GM21717 (cell line): ENCODE results near the gene SLC38A9.
"Not testable (repeated sequence)": the region's sequence is repeated elsewhere in the genome, so short reads cannot be mapped to it uniquely, and the experiment has no call there.

ENCODE experiments used
- ATAC-seq: cut with Tn5 transposase; IDR thresholded peaks from one replicate; pipeline ENCODE4 v1.9.1; 2021; ENCODE audit warnings: mild to moderate bottlenecking, moderate library complexity; ENCODE audit not compliant: unreplicated experiment

The SLC38A9 gene

DNA sequence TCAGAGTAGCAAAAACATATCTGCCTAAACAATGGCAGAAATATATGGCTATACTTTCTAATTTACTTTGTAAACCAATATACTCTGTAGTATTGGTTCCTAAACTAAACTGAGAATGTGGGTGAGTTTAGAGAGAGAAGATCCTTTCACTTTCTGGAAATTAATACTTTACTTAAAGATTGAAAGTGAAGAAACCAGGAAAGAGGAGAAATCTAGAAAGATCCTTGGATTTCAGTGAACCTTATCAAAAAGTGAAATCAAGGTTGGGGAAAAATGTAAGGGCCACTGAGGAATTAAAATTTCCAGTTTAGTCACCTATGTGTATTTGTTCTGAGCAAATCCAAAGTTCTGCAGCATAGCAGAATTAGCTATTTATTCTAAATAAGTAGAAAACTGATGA is 5.9 kb downstream of the SLC38A9 start:
- ATAC-seq: no peak

DNA sequence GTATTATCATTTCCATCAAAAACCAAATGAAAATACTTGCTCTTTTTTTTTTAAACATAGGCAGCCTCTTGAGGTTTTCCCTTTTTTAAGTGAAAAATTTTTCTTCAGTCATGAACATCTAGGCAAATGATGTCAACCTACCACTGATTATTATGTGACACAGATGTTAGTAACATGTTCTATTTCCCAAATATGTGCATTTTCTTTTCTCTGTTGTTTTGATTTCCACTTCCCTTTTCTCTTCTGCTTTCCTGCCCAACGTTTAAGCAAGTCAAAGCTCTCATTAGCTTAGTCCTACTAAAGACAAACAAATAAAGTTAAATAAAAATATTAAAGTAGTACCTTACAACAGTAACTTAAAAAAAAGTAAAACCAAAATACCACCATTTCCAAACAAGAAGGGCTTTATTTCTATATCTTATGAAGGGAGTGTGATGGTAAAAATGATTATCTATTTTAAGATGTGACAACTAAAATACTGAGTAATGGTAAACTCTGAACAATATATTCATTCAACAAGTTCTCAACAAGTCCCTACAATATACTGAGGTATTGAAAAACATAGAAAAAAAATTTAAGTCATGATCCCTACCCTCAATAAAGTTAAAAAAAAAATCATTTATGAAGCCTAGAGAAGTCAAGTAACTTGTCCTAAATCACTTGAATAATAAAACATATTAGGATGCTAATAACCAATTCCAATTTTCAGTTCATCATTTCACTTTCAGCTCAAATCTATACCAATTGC is 9.4 kb downstream of the SLC38A9 start:
- no peak for ATAC-seq

DNA sequence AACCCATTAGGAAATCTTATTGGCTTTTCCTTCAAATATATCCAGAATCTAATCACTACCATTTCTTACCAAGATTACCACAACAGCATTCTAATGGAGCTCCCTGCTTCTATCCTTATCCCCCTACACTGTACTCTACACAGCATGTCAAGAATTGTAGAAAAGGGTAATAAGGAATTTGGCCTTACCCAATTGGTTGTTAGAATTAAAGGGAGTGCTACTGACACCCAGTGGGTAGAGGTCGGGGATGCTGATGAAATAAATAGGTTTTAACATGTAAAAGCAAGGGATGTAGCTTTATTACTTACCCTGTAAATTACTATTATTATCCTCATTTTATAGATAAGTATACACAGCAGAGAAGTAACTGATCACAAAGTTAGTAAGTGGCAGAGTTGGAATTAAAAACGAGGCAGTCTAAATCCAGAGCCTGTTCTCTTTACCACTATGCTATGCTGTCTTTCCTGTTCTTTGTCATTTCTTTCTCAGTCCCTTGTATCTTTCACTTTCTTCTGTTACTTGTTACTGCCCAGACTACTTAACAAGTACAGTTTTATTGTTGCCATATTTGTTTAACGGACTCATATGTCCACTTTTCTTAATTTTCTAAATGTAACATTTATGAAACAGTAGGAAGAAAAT is 10.5 kb downstream of the SLC38A9 start:
- ATAC-seq: no peak

DNA sequence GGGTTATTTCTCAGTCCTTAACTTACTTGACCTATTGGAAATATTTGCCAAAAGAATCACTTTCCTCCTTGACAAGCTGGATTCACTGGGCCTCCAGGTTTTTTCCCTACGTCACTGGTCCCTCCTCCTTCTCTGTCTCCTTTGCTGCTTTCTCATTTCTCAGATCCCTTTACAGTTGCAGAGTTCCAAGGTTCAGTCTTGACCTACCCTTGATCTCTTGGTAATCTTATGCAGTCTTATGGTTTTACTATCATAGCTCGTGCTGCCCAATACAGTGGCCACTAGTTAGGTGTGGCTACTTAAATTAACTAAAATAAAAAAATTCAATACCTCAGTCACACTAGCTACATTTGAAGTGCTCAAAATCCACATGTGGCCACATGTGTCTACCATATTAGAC is 11.4 kb downstream of the SLC38A9 start:
- ATAC-seq: no peak

DNA sequence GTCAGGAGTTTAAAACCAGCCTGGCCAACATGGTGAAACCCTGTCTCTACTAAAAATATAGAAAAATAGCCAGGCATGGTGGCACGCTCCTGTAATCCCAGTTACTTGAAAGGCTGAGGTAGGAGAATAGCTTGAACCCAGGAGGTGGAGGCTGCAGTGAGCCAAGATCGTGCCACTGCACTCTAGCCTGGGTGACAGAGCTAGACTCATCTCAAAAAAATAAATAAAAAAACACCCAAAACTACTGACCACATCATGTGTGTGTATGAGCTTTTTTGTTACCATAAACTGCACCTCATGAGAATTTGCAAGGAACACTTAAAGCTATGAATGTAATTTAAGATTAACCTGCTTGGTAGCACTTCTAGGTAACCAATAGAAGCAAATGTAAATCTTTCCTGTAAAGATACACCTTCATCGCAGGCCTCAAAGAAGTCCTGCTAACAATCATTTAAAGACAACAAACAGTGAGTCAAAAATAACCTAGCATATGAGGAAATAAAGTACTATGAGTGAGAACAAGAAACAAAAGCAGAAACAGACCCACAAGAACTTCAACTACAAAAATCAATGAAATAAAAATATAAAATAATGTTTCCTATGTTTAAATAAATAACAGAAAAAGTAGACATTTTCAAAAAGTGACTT is 13.0 kb downstream of the SLC38A9 start:
- ATAC-seq: no peak

DNA sequence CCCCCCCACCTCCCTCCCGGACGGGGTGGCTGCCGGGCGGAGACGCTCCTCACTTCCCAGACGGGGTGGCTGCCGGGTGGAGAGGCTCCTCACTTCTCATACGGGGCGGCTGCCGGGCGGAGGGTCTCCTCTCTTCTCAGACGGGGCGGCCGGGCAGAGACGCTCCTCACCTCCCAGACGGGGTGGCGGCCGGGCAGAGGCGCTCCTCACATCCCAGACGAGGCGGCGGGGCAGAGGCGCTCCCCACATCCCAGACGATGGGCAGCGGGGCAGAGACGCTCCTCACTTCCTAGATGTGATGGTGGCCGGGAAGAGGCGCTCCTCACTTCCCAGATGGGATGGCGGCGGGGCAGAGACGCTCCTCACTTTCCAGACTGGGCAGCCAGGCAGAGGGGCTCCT is 15.4 kb downstream of the SLC38A9 start:
- not testable (repeated sequence) for ATAC-seq

DNA sequence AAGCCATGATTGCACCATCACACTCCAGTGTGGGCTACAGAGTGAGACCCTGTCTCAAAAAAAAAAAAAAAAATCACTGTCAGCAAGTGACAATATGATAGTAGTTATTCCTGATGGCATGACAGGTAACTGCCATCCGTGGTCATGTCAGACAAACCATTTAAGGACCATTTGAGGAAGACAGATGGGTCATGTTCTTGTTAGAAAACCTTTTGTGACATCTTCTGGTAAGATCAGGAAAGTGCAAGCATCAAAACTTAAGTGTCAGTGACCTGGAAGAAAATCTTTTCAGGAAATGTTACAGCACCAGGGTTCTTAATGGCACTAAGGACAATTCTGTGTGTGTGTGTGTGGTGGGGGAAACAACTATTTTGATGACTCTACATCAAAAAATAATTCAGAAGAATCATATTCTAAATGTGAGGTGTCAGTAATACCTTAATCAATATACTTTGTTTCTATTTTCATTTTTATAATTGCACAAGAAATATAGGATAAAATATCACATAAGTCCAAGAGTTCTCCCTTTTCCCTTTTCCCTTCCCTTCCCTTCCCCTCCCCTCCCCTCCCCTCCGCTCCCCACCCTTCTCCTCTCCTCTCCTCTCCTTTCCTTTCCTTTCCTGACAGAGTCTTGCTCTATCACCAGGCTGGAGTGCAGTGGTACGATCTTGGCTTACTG is 17.8 kb downstream of the SLC38A9 start:
- ATAC-seq: no peak

DNA sequence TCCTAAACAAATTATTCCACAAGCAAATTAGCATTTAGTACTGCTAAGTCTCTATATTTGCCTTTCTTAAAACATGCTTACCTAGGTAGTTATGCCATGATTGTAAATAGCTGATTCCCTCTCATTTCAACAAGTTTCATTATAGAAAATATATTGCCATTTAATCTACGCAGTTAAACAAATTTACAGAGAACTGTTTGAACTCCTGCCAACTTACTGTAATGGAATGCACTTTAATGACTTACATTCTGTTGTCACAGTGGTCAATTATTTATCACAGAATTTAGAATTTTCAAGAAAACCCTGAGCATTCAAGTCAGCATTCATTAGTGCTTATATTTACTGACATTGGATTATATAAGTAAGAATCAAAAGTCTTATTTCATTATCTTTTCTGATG is 19.6 kb downstream of the SLC38A9 start:
- no peak for ATAC-seq

DNA sequence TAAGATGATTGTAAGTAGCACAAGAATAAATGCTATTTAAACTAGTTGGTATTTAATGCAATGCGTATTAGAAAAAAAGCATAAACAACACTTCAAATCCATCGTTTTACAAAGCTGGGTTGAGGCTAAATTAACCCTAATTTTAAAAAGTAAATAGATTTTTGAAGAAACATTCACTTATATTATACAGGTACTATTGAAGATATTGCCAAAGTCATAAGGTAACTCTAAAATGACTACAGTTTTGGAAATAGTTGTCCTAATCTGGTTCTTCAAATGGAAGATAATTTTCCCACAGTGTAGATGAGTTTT is 20.1 kb downstream of the SLC38A9 start:
- no peak for ATAC-seq

DNA sequence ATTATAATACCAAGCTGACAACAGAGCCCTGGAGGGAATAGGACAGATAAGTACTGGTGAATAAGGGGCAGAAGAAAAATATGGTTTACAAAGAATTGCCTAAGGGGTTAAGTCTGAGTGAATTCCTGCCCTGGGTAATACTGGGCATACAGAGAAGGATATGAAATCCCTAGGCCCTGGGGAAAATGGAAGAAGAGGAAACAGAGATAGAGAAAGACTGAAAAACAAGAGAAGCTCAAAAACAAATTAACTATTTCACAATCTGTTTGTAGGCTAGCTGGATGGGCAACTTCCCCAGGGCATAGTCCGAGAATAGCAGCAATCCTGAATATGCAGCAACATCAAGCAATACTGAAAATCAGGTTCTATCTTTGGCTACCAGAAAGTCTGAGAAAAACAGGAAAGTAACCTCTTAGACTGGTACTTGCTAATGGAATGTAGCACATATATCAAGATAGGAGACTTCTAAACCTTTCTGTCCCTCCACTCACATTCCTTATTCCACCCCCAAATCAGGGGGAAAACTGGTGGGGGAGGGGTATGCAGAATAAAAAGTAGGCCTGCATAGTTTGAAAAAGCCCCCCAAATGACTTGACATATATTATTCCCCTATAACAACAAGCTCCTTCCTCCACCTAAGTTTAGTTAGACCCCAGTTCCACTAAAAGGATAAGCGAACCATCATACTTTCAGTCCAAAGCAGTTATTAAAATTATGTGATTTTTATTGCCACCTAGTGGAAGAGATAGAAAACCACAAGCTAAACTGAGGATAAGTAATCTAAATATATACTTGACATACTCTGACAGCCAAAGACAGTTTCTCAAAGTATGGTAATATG is 20.6 kb downstream of the SLC38A9 start:
- ATAC-seq: no peak

DNA sequence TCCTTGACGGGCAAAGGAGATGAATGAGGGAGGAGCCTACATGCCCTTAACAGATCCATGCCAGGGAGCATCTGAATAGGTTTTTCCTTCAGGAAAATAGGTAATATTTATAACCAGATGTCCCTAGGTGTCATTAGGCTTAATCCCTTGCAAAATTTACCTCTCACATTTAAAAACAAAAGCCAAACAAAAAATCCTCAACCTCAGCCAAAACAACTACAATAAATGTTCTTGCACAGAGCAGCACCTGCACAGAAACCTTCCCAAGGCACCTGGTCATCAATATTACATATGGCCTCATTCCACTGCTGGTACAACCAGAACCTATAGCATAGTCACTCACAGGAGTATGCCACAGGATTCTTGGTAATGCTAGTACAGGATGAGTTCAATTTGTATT is 30.1 kb downstream of the SLC38A9 start:
- no peak for ATAC-seq

DNA sequence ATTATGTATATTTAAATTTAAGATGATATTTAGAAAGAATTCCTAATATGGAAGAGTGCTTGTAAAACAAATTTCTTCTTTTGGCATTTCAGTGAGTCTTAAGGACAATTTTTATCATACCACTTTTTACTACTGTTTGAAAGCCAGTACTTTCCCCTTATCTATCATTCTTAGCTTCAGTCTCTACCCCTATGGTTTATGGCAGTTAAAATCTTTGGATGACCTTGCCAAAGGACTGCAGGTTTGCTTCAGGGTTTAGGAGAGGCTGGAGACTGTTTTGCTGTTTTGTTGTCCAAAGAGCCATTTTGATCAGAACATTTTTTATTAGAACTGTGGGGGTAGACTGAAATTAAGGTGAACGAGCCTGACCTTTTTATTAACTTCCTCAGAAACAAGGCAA is 30.8 kb downstream of the SLC38A9 start:
- ATAC-seq: no peak

DNA sequence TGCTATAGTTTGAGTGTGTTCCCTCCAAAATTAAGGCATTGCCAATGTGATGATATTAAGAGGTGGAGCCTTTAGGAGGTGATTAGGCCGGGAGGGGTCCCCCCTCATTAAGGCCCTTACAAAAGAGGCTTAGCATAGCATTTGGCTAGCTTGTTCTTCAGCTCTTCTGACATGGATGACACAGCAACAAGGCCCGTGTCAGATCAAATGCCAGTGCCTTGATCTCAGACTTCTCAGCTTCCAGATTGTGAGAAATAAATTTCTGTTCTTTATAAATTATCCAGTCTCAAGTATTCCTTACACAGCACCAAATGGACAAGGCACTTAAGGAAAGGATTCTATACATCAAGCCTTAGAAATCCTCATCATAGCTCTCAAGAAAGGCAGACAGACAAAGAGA is 31.8 kb downstream of the SLC38A9 start:
- ATAC-seq: no peak

DNA sequence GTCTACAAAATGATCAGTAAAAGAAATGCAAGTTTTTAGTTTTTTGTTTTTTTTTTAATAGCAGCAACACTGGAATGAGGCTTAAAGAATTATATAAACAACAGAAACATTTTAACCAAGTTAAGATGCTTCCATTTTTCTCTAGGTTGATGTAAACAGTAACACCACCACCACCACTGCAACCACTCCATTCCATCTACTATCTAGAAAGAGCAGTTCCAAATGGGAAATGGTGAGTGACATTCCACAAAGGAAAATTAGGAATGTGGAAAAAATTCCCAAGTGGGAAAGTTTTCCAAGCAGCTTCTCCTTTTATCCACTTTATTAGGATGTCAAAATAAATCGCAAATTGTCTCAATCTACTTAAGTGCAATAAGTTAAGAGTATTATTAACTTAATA is 32.6 kb downstream of the SLC38A9 start:
- ATAC-seq: no peak

DNA sequence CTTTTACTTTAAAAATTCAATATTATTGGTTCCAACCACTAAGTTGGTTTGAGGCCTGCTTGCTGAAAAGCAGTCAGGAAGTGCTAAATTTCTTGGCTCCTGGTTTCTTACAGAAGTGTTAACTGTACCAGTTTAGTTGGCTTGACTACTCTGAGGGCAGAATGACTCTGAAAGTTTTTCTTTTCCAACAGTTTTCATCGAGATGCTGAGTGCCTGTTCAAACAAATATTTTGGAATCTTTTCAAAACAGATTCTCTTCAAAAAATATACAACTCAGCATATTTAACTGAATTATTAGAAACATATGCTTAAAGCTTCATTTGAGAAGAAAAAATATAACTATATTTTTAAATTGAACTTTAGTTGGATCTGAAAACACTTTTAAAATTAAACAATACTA is 37.0 kb downstream of the SLC38A9 start:
- no peak for ATAC-seq

DNA sequence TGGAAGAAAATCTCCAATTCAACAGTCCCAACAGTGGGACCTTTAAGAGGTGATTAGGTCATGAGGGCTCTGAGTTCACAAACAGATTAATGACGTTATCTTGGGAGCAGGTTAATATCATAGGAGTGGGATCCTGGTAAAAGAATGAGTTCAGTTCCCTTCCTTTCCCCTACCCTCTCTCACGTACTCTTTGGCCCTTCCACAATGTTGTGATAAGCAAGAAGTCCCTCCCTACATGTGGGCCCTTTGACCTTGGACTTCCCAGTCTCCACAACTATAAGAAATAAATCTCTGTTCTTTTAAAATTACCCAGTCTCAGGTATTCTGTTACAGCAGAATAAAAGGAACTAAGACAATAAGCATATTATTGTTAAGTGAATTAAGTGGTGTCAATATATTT is 37.8 kb downstream of the SLC38A9 start:
- no peak for ATAC-seq

DNA sequence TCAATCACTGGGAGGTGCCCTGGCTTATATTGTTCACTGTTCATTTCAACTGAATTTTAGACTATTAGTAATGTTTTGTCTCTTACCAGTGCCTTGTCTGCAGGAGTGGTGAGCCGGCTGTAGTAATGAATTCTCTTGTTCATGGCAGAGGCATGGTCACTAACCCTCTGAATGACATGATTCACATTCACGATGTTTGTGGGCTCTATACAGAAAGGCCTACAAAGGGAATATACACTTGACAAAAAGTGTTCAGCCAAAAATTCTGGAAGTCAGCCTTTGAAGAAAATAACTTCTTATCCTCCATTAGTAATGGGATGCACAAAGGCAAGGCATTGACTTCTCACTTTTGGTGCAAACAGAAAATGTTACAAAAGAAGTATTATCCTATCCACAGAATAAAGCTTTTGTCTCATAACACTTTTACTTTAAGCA is 39.6 kb downstream of the SLC38A9 start:
- ATAC-seq: no peak

DNA sequence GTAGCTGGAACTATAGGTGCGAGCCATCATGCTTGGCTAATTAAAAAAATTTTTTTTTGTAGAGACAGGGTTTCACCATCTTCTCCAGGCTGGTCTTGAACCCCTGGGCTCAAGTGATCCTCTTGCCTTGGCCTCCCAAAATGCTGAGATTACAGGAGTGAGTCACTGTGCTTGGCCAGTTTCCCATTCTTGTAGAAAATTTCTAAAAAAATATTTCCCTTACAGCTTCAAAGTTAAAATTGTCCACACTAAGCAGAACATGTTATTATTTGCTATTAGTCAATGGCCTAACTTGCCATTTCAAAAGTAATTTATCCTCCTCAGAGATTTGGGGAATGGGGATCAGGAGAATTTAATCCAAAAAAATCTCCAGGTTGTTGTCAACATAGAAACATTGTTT is 40.1 kb downstream of the SLC38A9 start:
- no peak for ATAC-seq

DNA sequence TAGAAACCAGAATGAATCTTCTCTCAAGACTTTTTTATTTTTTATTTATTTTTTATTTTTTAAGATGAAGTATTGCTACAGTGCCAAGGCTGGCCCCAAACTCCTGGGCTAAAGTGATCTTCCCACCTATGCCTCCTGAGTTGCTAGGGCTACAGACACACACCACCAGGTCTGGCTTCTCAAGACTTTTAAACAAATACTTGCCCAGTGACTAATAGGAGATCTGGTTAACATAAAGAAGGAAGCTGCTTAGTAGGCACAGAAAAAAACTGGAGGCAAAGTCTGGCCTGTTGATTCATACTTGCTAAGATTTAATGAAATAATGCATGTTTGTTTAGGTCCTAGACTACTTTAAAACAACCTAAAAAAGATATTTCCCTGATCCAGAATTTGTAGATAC is 43.8 kb downstream of the SLC38A9 start:
- no peak for ATAC-seq

DNA sequence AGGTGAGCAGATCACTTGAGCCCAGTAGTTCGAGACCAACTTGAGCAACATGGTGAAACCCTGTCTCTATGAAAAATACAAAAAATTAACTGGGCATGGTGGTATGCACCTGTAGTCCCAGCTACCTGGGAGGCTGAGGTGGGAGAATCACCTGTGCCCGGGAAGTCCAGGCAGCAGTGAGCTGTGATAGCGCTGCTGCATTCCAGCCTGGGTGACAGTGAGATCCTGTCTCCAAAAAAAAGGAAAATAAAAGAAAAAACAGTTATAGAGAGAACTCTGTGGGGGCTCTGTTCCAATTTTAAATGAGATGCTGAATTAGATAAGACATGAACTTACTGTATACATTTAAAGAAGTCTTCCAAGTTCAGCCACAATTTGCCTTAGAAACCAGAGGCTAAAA is 44.2 kb downstream of the SLC38A9 start:
- ATAC-seq: no peak

DNA sequence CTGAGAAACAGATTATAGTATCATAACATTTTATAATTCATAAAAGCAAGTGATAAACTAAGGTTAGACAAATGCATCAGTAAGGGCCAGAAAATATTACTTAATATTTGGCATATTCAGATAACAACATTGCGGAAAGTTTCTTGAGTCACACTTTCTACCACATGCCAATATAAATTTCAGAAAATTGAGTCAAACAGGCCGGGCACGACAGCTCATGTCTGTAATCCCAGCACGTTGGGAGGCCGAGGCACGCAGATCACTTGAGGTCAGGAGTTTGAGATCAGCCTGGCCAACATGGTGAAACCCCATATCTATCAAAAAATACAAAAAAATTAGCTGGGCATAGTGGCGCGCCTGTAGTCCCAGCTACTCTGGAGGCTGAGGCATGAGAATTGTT is 47.1 kb downstream of the SLC38A9 start:
- ATAC-seq: no peak
